Tibial artery (tissue), 4 donors: Measurements from ENCODE around the gene ZNRF3.
A peak's percentile ranks its signal among the peaks of the same experiment; 100 is the strongest.

Source experiments
- DNase-seq, 2 donors: peaks; one replicate each; pipeline ENCODE4 v3.0.0-alpha.2; 2019
- H3K27ac ChIP-seq, 2 donors: fragments of 200-600 bp; sonication (generic) in 1 of 2; 1 replicate in 1 of 2; 2 replicates in 1 of 2; pipeline ENCODE4 v1.5.1; 2018 to 2019; ENCODE audit warnings: mild to moderate bottlenecking in 1 of 2
- H3K27me3 ChIP-seq, 2 donors: fragments of 200-600 bp; sonication (generic) in 1 of 2; one replicate each; pipeline versions ENCODE4 v1.5.1 to v1.6.0; 2016 to 2019
- H3K36me3 ChIP-seq, 3 donors: fragments of 200-600 bp; sonication (generic) in 2 of 3; one replicate each; pipeline ENCODE4 v1.5.1; 2016 to 2019; ENCODE audit warnings: mild to moderate bottlenecking in 2 of 3
- H3K4me1 ChIP-seq, 4 donors: fragments of 200-600 bp; sonication (generic) in 2 of 4; 1 replicate in 3 of 4; 2 replicates in 1 of 4; pipeline ENCODE4 v1.5.1; 2016 to 2019
- H3K4me3 ChIP-seq, 2 donors: fragments of 200-600 bp; sonication (generic) in 1 of 2; 1 replicate in 1 of 2; 2 replicates in 1 of 2; pipeline ENCODE4 v1.5.1; 2018 to 2019; ENCODE audit warnings: mild to moderate bottlenecking in 2 of 2
- H3K9me3 ChIP-seq, 3 donors: fragments of 200-600 bp; sonication (generic) in 1 of 3; one replicate each; pipeline ENCODE4 v1.5.1; 2016 to 2019
- CTCF ChIP-seq, 2 experiments: fragments of 200-600 bp in 1 of 2; fragments of 450-650 bp in 1 of 2; IDR thresholded peaks; one replicate each; pipeline ENCODE4 v1.5.1; 2017 to 2019; ENCODE audit warnings: antibody characterized with exemption in 2 of 2, mild to moderate bottlenecking in 1 of 2, moderate library complexity in 1 of 2
- intact Hi-C: fragments of 100-400 bp; cut with DNase I; formaldehyde crosslinking; loops from one replicate; pipeline ENCODE4 v1.15.0; 2023; ENCODE audit warnings: low total_unique reads

The ZNRF3 gene

GRCh38 chr22:28923826-28924732 lies 40.7 kb downstream of the ZNRF3 start:
- Histone ChIP-seq H3K36me3 (no peaks in the 10 kb centered on the region), H3K27me3 (no peaks in the 10 kb centered on the region), H3K4me3 (peak overlapping the region in 1 of 2 donors; percentile 6), H3K4me1 (peaks cover 0 to 53% (median 21%) of the 10 kb centered on the region in 4 donors), H3K27ac (peak overlapping the region in 1 of 2 donors; percentile 16), H3K9me3 (no peaks in the 10 kb centered on the region)
- DNase-seq, result no peak
- intact Hi-C loops, result no loop called here
- TF ChIP-seq CTCF (IDR thresholded peaks at IDR 0.05), result no peak

GRCh38 chr22:28925916-28926315 lies 42.5 kb downstream of the ZNRF3 start:
- Histone ChIP-seq H3K27me3 (no peaks in the 10 kb centered on the region), H3K4me3 (no peak overlapping the region), H3K4me1 (peaks cover 0 to 57% (median 25%) of the 10 kb centered on the region in 4 donors), H3K36me3 (no peaks in the 10 kb centered on the region), H3K27ac (no peak overlapping the region), H3K9me3 (no peaks in the 10 kb centered on the region)
- no peak for DNase-seq
- intact Hi-C loops, result no loop called here
- no peak for TF ChIP-seq CTCF (IDR thresholded peaks at IDR 0.05)

GRCh38 chr22:28927630-28928029 lies 44.3 kb downstream of the ZNRF3 start:
- H3K9me3 ChIP-seq, result no peaks in the 10 kb centered on the region
- no peak for TF ChIP-seq CTCF (IDR thresholded peaks at IDR 0.05)
- H3K36me3 ChIP-seq, result no peaks in the 10 kb centered on the region
- no peaks in the 10 kb centered on the region for H3K27me3 ChIP-seq
- intact Hi-C loops, result no loop called here
- no peak overlapping the region for H3K27ac ChIP-seq
- DNase-seq, result no peak
- H3K4me1 ChIP-seq, result peaks cover 0 to 50% (median 23%) of the 10 kb centered on the region in 4 donors
- no peak overlapping the region for H3K4me3 ChIP-seq

- intact Hi-C loops, result no loop called here
- Histone ChIP-seq H3K4me3 (no peak overlapping the region), H3K4me1 (peaks cover 0 to 35% (median 9%) of the 10 kb centered on the region in 4 donors), H3K9me3 (no peaks in the 10 kb centered on the region), H3K27ac (no peak overlapping the region), H3K27me3 (no peaks in the 10 kb centered on the region), H3K36me3 (no peaks in the 10 kb centered on the region)
- DNase-seq, result no peak
- no peak for TF ChIP-seq CTCF (IDR thresholded peaks at IDR 0.05)
Measured at GRCh38 chr22:28929197-28929596, 45.8 kb downstream of the ZNRF3 start.

GRCh38 chr22:28930357-28931007 lies 47.1 kb downstream of the ZNRF3 start:
- H3K36me3 ChIP-seq, result no peaks in the 10 kb centered on the region
- H3K27me3 ChIP-seq, result no peaks in the 10 kb centered on the region
- no peak for DNase-seq
- no peak for TF ChIP-seq CTCF (IDR thresholded peaks at IDR 0.05)
- no peak overlapping the region for H3K27ac ChIP-seq
- H3K9me3 ChIP-seq, result no peaks in the 10 kb centered on the region
- peaks cover 0 to 43% (median 10%) of the 10 kb centered on the region in 4 donors for H3K4me1 ChIP-seq
- no peak overlapping the region for H3K4me3 ChIP-seq
- intact Hi-C loops, result no loop called here
